ENCODE data around the gene AKR1C8.

GRCh38 chr10:5148678-5149032, 36.3 kb downstream of the AKR1C8 start:
- TF ChIP-seq POLR2AphosphoS5 (IDR thresholded peaks at IDR 0.05) = no peak
- no peak for TF ChIP-seq EZH2 (IDR thresholded peaks at IDR 0.05; ENCODE audit: borderline replicate concordance, insufficient read depth, low read length, poor library complexity, severe bottlenecking)
- TF ChIP-seq CTCF (IDR thresholded peaks at IDR 0.05; ENCODE audit: poor library complexity, severe bottlenecking) = no peak
- no peak for TF ChIP-seq RAD21 (conservative IDR thresholded peaks at IDR 0.05)
- no peak for TF ChIP-seq EP300 (conservative IDR thresholded peaks at IDR 0.05; ENCODE audit: poor library complexity, severe bottlenecking)
